Endodermal cell (in vitro differentiated cells): ENCODE data around the gene SFN. TPM values are rescaled to one million over a fixed set of nuclear protein-coding genes. Genes with fewer than 3 reads are reported as not detected.
A peak's percentile ranks its signal among the peaks of the same experiment; 100 is the strongest.
"Not testable (repeated sequence)": the region's sequence is repeated elsewhere in the genome, so short reads cannot be mapped to it uniquely, and the experiment has no call there.

Experiments
- DNase-seq: peaks from one replicate; pipeline ENCODE4 v3.0.0-alpha.2; 2017
- H3K27ac ChIP-seq: 2 replicates; pipeline ENCODE4 v1.5.1; 2013; ENCODE audit warnings: mild to moderate bottlenecking, low read depth, low read length, moderate library complexity
- H3K27me3 ChIP-seq: 2 replicates; pipeline ENCODE4 v1.6.1; 2013; ENCODE audit warnings: mild to moderate bottlenecking, low read length, moderate library complexity; ENCODE audit not compliant: insufficient read depth, control insufficient read depth, poor library complexity, severe bottlenecking
- H3K36me3 ChIP-seq: 2 replicates; pipeline ENCODE4 v1.7.0; 2013; ENCODE audit warnings: mild to moderate bottlenecking, low read length, moderate library complexity; ENCODE audit not compliant: control insufficient read depth, insufficient read depth
- H3K4me1 ChIP-seq: one replicate; pipeline ENCODE4 v1.7.0; 2013; ENCODE audit warnings: low read length; ENCODE audit not compliant: control insufficient read depth, insufficient read depth
- H3K4me3 ChIP-seq: 2 replicates; pipeline ENCODE4 v1.5.1; 2013; ENCODE audit warnings: mild to moderate bottlenecking, low read length, moderate library complexity
- H3K9ac ChIP-seq: 2 replicates; pipeline ENCODE4 v1.6.1; 2013; ENCODE audit warnings: mild to moderate bottlenecking, low read length, moderate library complexity; ENCODE audit not compliant: poor library complexity, severe bottlenecking; ENCODE audit errors: extremely low read depth
- H3K9me3 ChIP-seq: 2 replicates; pipeline ENCODE4 v1.6.1; 2013; ENCODE audit warnings: mild to moderate bottlenecking, low read length, moderate library complexity; ENCODE audit not compliant: control insufficient read depth
- H3K27ac Mint-ChIP-seq: 2 replicates; pipeline ENCODE4 v1.8.0; 2020; ENCODE audit warnings: mixed read lengths
- H3K27me3 Mint-ChIP-seq: 2 replicates; pipeline ENCODE4 v1.8.0; 2021; ENCODE audit warnings: mild to moderate bottlenecking, mixed read lengths; ENCODE audit not compliant: insufficient read depth
- H3K36me3 Mint-ChIP-seq: 2 replicates; pipeline ENCODE4 v1.8.0; 2020; ENCODE audit warnings: low read depth, mixed read lengths
- H3K4me1 Mint-ChIP-seq: 2 replicates; pipeline ENCODE4 v1.8.0; 2020; ENCODE audit warnings: mixed read lengths
- H3K4me3 Mint-ChIP-seq: 2 replicates; pipeline ENCODE4 v1.8.0; 2020; ENCODE audit warnings: mild to moderate bottlenecking, moderate library complexity, mixed read lengths
- H3K9me3 Mint-ChIP-seq: 2 replicates; pipeline ENCODE4 v1.8.0; 2020; ENCODE audit warnings: mild to moderate bottlenecking, mixed read lengths
- CTCF ChIP-seq: fragments of 200-600 bp; sonication (generic); conservative IDR thresholded peaks from 2 replicates; pipeline ENCODE4 v1.5.0; 2021; ENCODE audit warnings: antibody characterized with exemption, mild to moderate bottlenecking
- WGBS, 2 experiments: methylation state at CpG; one replicate each; pipeline versions ENCODE4 v1.1.5 to v1.1.7; 2013; ENCODE audit warnings: missing lambda C conversion rate in 2 of 2, mixed read lengths in 1 of 2; ENCODE audit not compliant: insufficient coverage in 1 of 2, insufficient read length in 1 of 2; 5-methylcytosine and 5-hydroxymethylcytosine counted together
- total RNA-seq, 2 donors: library from RNA; stranded (reverse); fragmentation: NEBNext Ultra II Directional in 1 of 2; extraction: Animal tissue kit (Norgen Biotek cat#: 25700) in 1 of 2; gene quantifications; 2 replicates in 1 of 2; 3 replicates in 1 of 2; pipeline ENCODE4 v1.2.1, GENCODE V29; 2021

The SFN gene
- total RNA-seq, 2 donors from 2014 or later = 1.5 to 2.6 TPM

- peaks cover 13% of the 10 kb centered on the region for H3K27me3 Mint-ChIP-seq
- peak overlapping the region; percentile 93 for H3K4me3 ChIP-seq
- H3K27ac Mint-ChIP-seq = peak overlapping the region; percentile 91
- no peaks in the 10 kb centered on the region for H3K36me3 ChIP-seq
- H3K27me3 ChIP-seq = no peaks in the 10 kb centered on the region
- H3K4me1 ChIP-seq = no peaks in the 10 kb centered on the region
- no peaks in the 10 kb centered on the region for H3K9me3 ChIP-seq
- TF ChIP-seq CTCF = no peak
- H3K36me3 Mint-ChIP-seq = no peaks in the 10 kb centered on the region
- peak overlapping the region; percentile 69 for H3K27ac ChIP-seq
- peak; percentile 99 for DNase-seq
- H3K9me3 Mint-ChIP-seq = no peaks in the 10 kb centered on the region
- WGBS, 2 experiments = 1% methylated on average over 39 to 75 of the region's 75 CpGs
- peak overlapping the region; percentile 60 for H3K9ac ChIP-seq
- H3K4me3 Mint-ChIP-seq = peak overlapping the region; percentile 78
- peaks cover 6% of the 10 kb centered on the region for H3K4me1 Mint-ChIP-seq
Measured at GRCh38 chr1:26864610-26865480, 1.9 kb downstream of the SFN start.

GRCh38 chr1:26873097-26873496 lies 10.1 kb downstream of the SFN start:
- not testable (repeated sequence) for H3K4me1 Mint-ChIP-seq, H3K27me3 Mint-ChIP-seq, H3K27ac ChIP-seq, H3K9ac ChIP-seq, H3K4me3 ChIP-seq, H3K27me3 ChIP-seq, H3K4me1 ChIP-seq, H3K9me3 ChIP-seq, H3K27ac Mint-ChIP-seq, H3K4me3 Mint-ChIP-seq, H3K9me3 Mint-ChIP-seq, DNase-seq, H3K36me3 Mint-ChIP-seq
- 94% methylated on average over 2 of the region's 2 CpGs; no CpG with 5 or more reads in 1 of the 2 experiments for WGBS, 2 experiments
- peaks cover 14% of the 10 kb centered on the region for H3K36me3 ChIP-seq

- no peak for DNase-seq
- no peaks in the 10 kb centered on the region for H3K9me3 ChIP-seq
- Mint-ChIP-seq H3K9me3 (no peaks in the 10 kb centered on the region), H3K4me1 (peaks cover 1% of the 10 kb centered on the region), H3K27me3 (no peaks in the 10 kb centered on the region), H3K4me3 (no peak overlapping the region), H3K27ac (peak overlapping the region; percentile 20), H3K36me3 (peaks cover 13% of the 10 kb centered on the region)
- TF ChIP-seq CTCF = no peak
- H3K27me3 ChIP-seq = no peaks in the 10 kb centered on the region
- H3K27ac ChIP-seq = no peak overlapping the region
- H3K36me3 ChIP-seq = peaks cover 22% of the 10 kb centered on the region
- H3K4me3 ChIP-seq = no peak overlapping the region
- 70% methylated on average over 4 of the region's 4 CpGs for WGBS, 2 experiments
- H3K4me1 ChIP-seq = no peaks in the 10 kb centered on the region
- H3K9ac ChIP-seq = no peak overlapping the region
Measured at GRCh38 chr1:26874896-26875295, 11.9 kb downstream of the SFN start.
